Right renal pelvis (tissue), 4 donors: ENCODE results near the gene HES4. TPM values are rescaled to one million over a fixed set of nuclear protein-coding genes. Genes with fewer than 3 reads are reported as not detected.

Experiments used
- DNase-seq, 4 donors: peaks; one replicate each; pipeline ENCODE4 v3.0.0-alpha.2; 2013; ENCODE audit warnings: low read depth in 4 of 4, low spot score in 3 of 4, missing footprints in 1 of 4
- polyA plus RNA-seq, 4 donors: library from polyadenylated mRNA; unstranded; fragments of 120-200 nt; gene quantifications; one replicate each; pipeline ENCODE4 v1.2.1, GENCODE V29; 2013; ENCODE audit not compliant: insufficient read length in 4 of 4

Gene HES4
- 10 to 100 TPM; 16.7 to 56.7 (median 20.2) TPM for polyA plus RNA-seq

GRCh38 chr1:999725-1000356 lies at the start of gene HES4:
Gene HES4, minus strand, starts transcription at chr1:1000097. Its CDS starts 124 bp downstream, at chr1:999973.
- peak in 2 of 4 donors; percentile 83 to 85 for DNase-seq

GRCh38 chr1:1048765-1049164 lies 48.9 kb upstream of the HES4 start:
- no peak for DNase-seq

GRCh38 chr1:1047963-1048362 lies 48.1 kb upstream of the HES4 start:
- no peak for DNase-seq

- DNase-seq, result no peak
These were observed 47.5 kb upstream of the HES4 start for GRCh38 chr1:1047407-1047806.

GRCh38 chr1:1046767-1047166 lies 46.9 kb upstream of the HES4 start:
- no peak for DNase-seq

- DNase-seq, result no peak
These were observed 46.3 kb upstream of the HES4 start for GRCh38 chr1:1046243-1046642.

- no peak for DNase-seq
These were observed 45.2 kb upstream of the HES4 start for GRCh38 chr1:1045129-1045528.

GRCh38 chr1:1044455-1045078 lies 44.7 kb upstream of the HES4 start:
- DNase-seq, result no peak

- DNase-seq, result no peak
These were observed 44.0 kb upstream of the HES4 start for GRCh38 chr1:1043921-1044320.

GRCh38 chr1:1043411-1043810 lies 43.5 kb upstream of the HES4 start:
- no peak for DNase-seq

- DNase-seq, result no peak
These were observed 42.9 kb upstream of the HES4 start for GRCh38 chr1:1042835-1043234.

- no peak for DNase-seq
These were observed 42.0 kb upstream of the HES4 start for GRCh38 chr1:1041873-1042272.

- DNase-seq, result no peak
These were observed 41.2 kb upstream of the HES4 start for GRCh38 chr1:1041092-1041523.

GRCh38 chr1:1040004-1040991 lies 40.4 kb upstream of the HES4 start:
- no peak for DNase-seq

- no peak for DNase-seq
These were observed 39.4 kb upstream of the HES4 start for GRCh38 chr1:1039145-1039910.

GRCh38 chr1:1038694-1039093 lies 38.8 kb upstream of the HES4 start:
- no peak for DNase-seq

- DNase-seq, result no peak
These were observed 37.8 kb upstream of the HES4 start for GRCh38 chr1:1037366-1038327.

- no peak for DNase-seq
These were observed 35.5 kb upstream of the HES4 start for GRCh38 chr1:1035291-1035943.

- DNase-seq, result no peak
These were observed 34.5 kb upstream of the HES4 start for GRCh38 chr1:1034439-1034781.
